Loucy (cell line): Measurements from ENCODE around the gene BRWD1.

ENCODE experiments used
- CTCF ChIP-seq: fragments of 200-600 bp; sonication (generic); conservative IDR thresholded peaks from 2 replicates; pipeline ENCODE4 v1.5.1; 2014; ENCODE audit warnings: mild to moderate bottlenecking, antibody characterized with exemption, low read length
- EZH2phosphoT487 ChIP-seq: fragments of 200-600 bp; IDR thresholded peaks from 2 replicates; pipeline ENCODE4 v1.6.1; 2018; ENCODE audit warnings: antibody characterized with exemption, mild to moderate bottlenecking, moderate library complexity, borderline replicate concordance

- no peak for TF ChIP-seq CTCF
- TF ChIP-seq EZH2phosphoT487: no peak
Measured at GRCh38 chr21:39325458-39325857, 12.0 kb upstream of the BRWD1 start.
